ENCODE measurements around the gene EVC2. TPM values are rescaled to one million over a fixed set of nuclear protein-coding genes. Genes with fewer than 3 reads are reported as not detected.

Gene EVC2
- total RNA-seq, 1 donor from 2014 or later, result 5.5 TPM

DNA sequence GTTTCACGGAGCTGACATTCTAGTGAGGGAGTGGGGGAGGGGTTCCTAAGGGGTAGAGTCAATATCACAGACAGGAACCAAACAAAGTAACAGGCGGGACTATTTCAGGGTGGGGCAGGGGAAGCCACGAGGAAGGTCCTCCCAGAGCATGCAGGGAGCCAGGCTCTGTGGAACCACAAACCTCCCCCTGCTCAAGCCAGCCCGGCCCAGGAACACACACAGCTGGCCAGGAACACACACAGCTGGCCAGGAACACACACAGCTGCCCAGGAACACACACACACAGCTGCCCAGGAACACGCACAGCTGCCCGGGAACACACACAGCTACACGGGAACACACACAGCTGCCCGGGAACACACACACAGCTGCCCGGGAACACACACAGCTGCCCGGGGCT, 24.8 kb downstream of the EVC2 start:
- Mint-ChIP-seq H3K4me1 (ENCODE audit: low read depth) (no peaks in the 10 kb centered on the region), H3K4me3 (ENCODE audit: unreplicated experiment) (no peak overlapping the region), H3K36me3 (ENCODE audit: low read depth) (peaks cover 28% of the 10 kb centered on the region), H3K9me3 (ENCODE audit: low read depth) (peaks cover 5% of the 10 kb centered on the region), H3K27ac (ENCODE audit: unreplicated experiment) (no peak overlapping the region), H3K27me3 (ENCODE audit: low read depth) (no peaks in the 10 kb centered on the region)
- DNase-seq (ENCODE audit: low spot score), result no peak
- no peak for TF ChIP-seq CTCF (IDR thresholded peaks at IDR 0.05)

GRCh38 chr4:5678977-5679376, 29.4 kb downstream of the EVC2 start:
- no peaks in the 10 kb centered on the region for H3K9me3 Mint-ChIP-seq (ENCODE audit: low read depth)
- H3K27ac Mint-ChIP-seq (ENCODE audit: unreplicated experiment), result no peak overlapping the region
- H3K27me3 Mint-ChIP-seq (ENCODE audit: low read depth), result no peaks in the 10 kb centered on the region
- no peak for DNase-seq (ENCODE audit: low spot score)
- no peak overlapping the region for H3K4me3 Mint-ChIP-seq (ENCODE audit: unreplicated experiment)
- H3K4me1 Mint-ChIP-seq (ENCODE audit: low read depth), result no peaks in the 10 kb centered on the region
- TF ChIP-seq CTCF (IDR thresholded peaks at IDR 0.05), result no peak
- H3K36me3 Mint-ChIP-seq (ENCODE audit: low read depth), result peaks cover 15% of the 10 kb centered on the region

DNA sequence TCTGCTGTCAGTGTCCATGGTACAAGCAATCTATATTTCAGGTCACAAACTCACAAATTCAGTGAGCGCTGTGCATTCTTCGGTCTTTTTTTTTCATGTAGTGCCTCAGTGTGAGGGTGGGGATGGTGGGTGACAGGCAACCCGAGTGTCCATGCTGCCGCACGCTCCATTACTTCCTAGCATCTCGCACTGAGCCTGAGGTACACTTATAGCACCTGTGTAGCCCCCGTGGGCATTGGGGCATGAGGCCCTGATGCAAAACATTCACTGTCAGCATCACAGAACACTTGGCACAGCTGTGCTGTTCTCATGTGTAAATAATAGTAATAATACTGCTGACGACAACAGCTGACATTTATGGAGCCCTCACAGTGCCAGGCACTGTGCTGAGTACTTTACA, 31.6 kb downstream of the EVC2 start:
- no peaks in the 10 kb centered on the region for H3K4me1 Mint-ChIP-seq (ENCODE audit: low read depth)
- no peak for TF ChIP-seq CTCF (IDR thresholded peaks at IDR 0.05)
- H3K4me3 Mint-ChIP-seq (ENCODE audit: unreplicated experiment), result no peak overlapping the region
- H3K9me3 Mint-ChIP-seq (ENCODE audit: low read depth), result no peaks in the 10 kb centered on the region
- peaks cover 17% of the 10 kb centered on the region for H3K36me3 Mint-ChIP-seq (ENCODE audit: low read depth)
- DNase-seq (ENCODE audit: low spot score), result no peak
- H3K27me3 Mint-ChIP-seq (ENCODE audit: low read depth), result no peaks in the 10 kb centered on the region
- no peak overlapping the region for H3K27ac Mint-ChIP-seq (ENCODE audit: unreplicated experiment)

GRCh38 chr4:5666741-5667140, 41.6 kb downstream of the EVC2 start:
- Mint-ChIP-seq H3K9me3 (ENCODE audit: low read depth) (peaks cover 10% of the 10 kb centered on the region), H3K4me1 (ENCODE audit: low read depth) (no peaks in the 10 kb centered on the region), H3K4me3 (ENCODE audit: unreplicated experiment) (no peak overlapping the region), H3K36me3 (ENCODE audit: low read depth) (peaks cover 23% of the 10 kb centered on the region), H3K27ac (ENCODE audit: unreplicated experiment) (no peak overlapping the region), H3K27me3 (ENCODE audit: low read depth) (no peaks in the 10 kb centered on the region)
- no peak for DNase-seq (ENCODE audit: low spot score)
- no peak for TF ChIP-seq CTCF (IDR thresholded peaks at IDR 0.05)

- H3K27me3 Mint-ChIP-seq (ENCODE audit: low read depth), result no peaks in the 10 kb centered on the region
- H3K4me1 Mint-ChIP-seq (ENCODE audit: low read depth), result no peaks in the 10 kb centered on the region
- H3K4me3 Mint-ChIP-seq (ENCODE audit: unreplicated experiment), result no peak overlapping the region
- H3K9me3 Mint-ChIP-seq (ENCODE audit: low read depth), result peaks cover 22% of the 10 kb centered on the region
- no peak overlapping the region for H3K27ac Mint-ChIP-seq (ENCODE audit: unreplicated experiment)
- DNase-seq (ENCODE audit: low spot score), result no peak
- TF ChIP-seq CTCF (IDR thresholded peaks at IDR 0.05), result no peak
- peaks cover 36% of the 10 kb centered on the region for H3K36me3 Mint-ChIP-seq (ENCODE audit: low read depth)
Measured at GRCh38 chr4:5664778-5665177, 43.6 kb downstream of the EVC2 start.

Data from chondrocyte (in vitro differentiated cells).